ENCODE data around the gene CFAP74.

The CFAP74 gene

GRCh38 chr1:1945782-1946393 lies 57.7 kb downstream of the CFAP74 start (continued):
- no peak for TF ChIP-seq ZNF843 (tag by site-specific recombination; IDR thresholded peaks at IDR 0.05)
- TF ChIP-seq SALL2 (tag by site-specific recombination; IDR thresholded peaks at IDR 0.05; ENCODE audit: borderline replicate concordance), result no peak
- TF ChIP-seq ZNF280C (tag by site-specific recombination; IDR thresholded peaks at IDR 0.05), result no peak
- TF ChIP-seq ZNF202 (tag by site-specific recombination; IDR thresholded peaks at IDR 0.05; ENCODE audit: borderline replicate concordance), result no peak

GRCh38 chr1:1943834-1944570 lies 59.6 kb downstream of the CFAP74 start:
- Histone ChIP-seq H3K36me3 (ENCODE audit: control insufficient read depth in 2 of 2, insufficient read depth in 1 of 2, low read length in 2 of 2) (no peaks in the 10 kb centered on the region), H3K9me3 (ENCODE audit: control insufficient read depth, insufficient read depth, low read depth, low read length) (no peaks in the 10 kb centered on the region), H3K4me1 (ENCODE audit: control insufficient read depth, insufficient read depth, low read length) (no peaks in the 10 kb centered on the region), H3K27ac (ENCODE audit: extremely low read depth, low read depth, low read length) (no peak overlapping the region), H3K4me3 (ENCODE audit: low read depth, low read length) (peak overlapping the region; percentile 44)
- CTCF ChIA-PET, result interaction anchor here (0.5 to 4.8 kb wide), 22 partner anchors 8 to 231 kb away, joined by 3 to 52 read pairs (median 4); partner anchors contain the start of gene PRKCZ
- POLR2A ChIA-PET, result no interaction called here
- TF ChIP-seq ZNF585B (tag by site-specific recombination; IDR thresholded peaks at IDR 0.05) (no peak), ZNF658 (tag by site-specific recombination; IDR thresholded peaks at IDR 0.05) (no peak), ZNF214 (tag by site-specific recombination; IDR thresholded peaks at IDR 0.05; ENCODE audit: borderline replicate concordance) (no peak), ZNF350 (tag by site-specific recombination; IDR thresholded peaks at IDR 0.05) (no peak), ZNF529 (tag by site-specific recombination; IDR thresholded peaks at IDR 0.05; ENCODE audit: insufficient replicate concordance) (no peak), ZNF354C (tag by site-specific recombination; IDR thresholded peaks at IDR 0.05; ENCODE audit: borderline replicate concordance, low read depth) (no peak), ZNF311 (tag by site-specific recombination; IDR thresholded peaks at IDR 0.05; ENCODE audit: borderline replicate concordance) (no peak), PRDM10 (tag by site-specific recombination; IDR thresholded peaks at IDR 0.05) (peak; percentile 45; the same call in 1 of the 2 replicates), PATZ1 (tag by site-specific recombination; IDR thresholded peaks at IDR 0.05) (no peak), KLF8 (tag by site-specific recombination; IDR thresholded peaks at IDR 0.05) (peak; percentile 24; the same call in 1 of the 2 replicates), ZBTB49 (tag by site-specific recombination; IDR thresholded peaks at IDR 0.05; ENCODE audit: low read depth) (no peak), ZNF501 (tag by site-specific recombination; IDR thresholded peaks at IDR 0.05) (peak; percentile 54; the same call in 1 of the 2 replicates), ZFHX2 (tag by site-specific recombination; conservative IDR thresholded peaks at IDR 0.05) (peak; percentile 82), MYNN (tag by site-specific recombination; IDR thresholded peaks at IDR 0.05; ENCODE audit: borderline replicate concordance) (no peak), ZNF777 (tag by site-specific recombination; IDR thresholded peaks at IDR 0.05; ENCODE audit: borderline replicate concordance) (no peak)
- TF ChIP-seq, protein P1, sequence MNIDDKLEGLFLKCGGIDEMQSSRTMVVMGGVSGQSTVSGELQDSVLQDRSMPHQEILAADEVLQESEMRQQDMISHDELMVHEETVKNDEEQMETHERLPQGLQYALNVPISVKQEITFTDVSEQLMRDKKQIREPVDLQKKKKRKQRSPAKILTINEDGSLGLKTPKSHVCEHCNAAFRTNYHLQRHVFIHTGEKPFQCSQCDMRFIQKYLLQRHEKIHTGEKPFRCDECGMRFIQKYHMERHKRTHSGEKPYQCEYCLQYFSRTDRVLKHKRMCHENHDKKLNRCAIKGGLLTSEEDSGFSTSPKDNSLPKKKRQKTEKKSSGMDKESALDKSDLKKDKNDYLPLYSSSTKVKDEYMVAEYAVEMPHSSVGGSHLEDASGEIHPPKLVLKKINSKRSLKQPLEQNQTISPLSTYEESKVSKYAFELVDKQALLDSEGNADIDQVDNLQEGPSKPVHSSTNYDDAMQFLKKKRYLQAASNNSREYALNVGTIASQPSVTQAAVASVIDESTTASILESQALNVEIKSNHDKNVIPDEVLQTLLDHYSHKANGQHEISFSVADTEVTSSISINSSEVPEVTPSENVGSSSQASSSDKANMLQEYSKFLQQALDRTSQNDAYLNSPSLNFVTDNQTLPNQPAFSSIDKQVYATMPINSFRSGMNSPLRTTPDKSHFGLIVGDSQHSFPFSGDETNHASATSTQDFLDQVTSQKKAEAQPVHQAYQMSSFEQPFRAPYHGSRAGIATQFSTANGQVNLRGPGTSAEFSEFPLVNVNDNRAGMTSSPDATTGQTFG (tag by site-specific recombination; IDR thresholded peaks at IDR 0.05; ENCODE audit: borderline replicate concordance), result no peak
